ENCODE data around the gene LAMA3.

Gene LAMA3

GRCh38 chr18:23838233-23838632 lies 149.0 kb downstream of the LAMA3 start:
- Histone ChIP-seq H3K27me3 (ENCODE audit: control insufficient read depth, insufficient read depth, low read length) (no peaks in the 10 kb centered on the region), H3K9ac (ENCODE audit: low read depth, low read length) (no peak overlapping the region), H3K27ac (ENCODE audit: low read depth, low read length) (no peak overlapping the region), H3K4me3 (ENCODE audit: low read depth, low read length) (no peak overlapping the region), H3K9me3 (ENCODE audit: control insufficient read depth, insufficient read depth, low read length) (no peaks in the 10 kb centered on the region), H3K4me1 (ENCODE audit: control insufficient read depth, insufficient read depth, low read length) (no peaks in the 10 kb centered on the region), H3K36me3 (ENCODE audit: control insufficient read depth, insufficient read depth, low read length) (no peaks in the 10 kb centered on the region)

GRCh38 chr18:23838801-23839366 lies 149.6 kb downstream of the LAMA3 start:
- Histone ChIP-seq H3K9me3 (ENCODE audit: control insufficient read depth, insufficient read depth, low read length) (no peaks in the 10 kb centered on the region), H3K4me1 (ENCODE audit: control insufficient read depth, insufficient read depth, low read length) (peaks cover under 1% of the 10 kb centered on the region; the same call in 1 of the 2 replicates), H3K4me3 (ENCODE audit: low read depth, low read length) (no peak overlapping the region), H3K36me3 (ENCODE audit: control insufficient read depth, insufficient read depth, low read length) (no peaks in the 10 kb centered on the region), H3K27ac (ENCODE audit: low read depth, low read length) (no peak overlapping the region), H3K9ac (ENCODE audit: low read depth, low read length) (no peak overlapping the region), H3K27me3 (ENCODE audit: control insufficient read depth, insufficient read depth, low read length) (no peaks in the 10 kb centered on the region)

GRCh38 chr18:23842305-23842704 lies 153.1 kb downstream of the LAMA3 start:
- Histone ChIP-seq H3K27me3 (ENCODE audit: control insufficient read depth, insufficient read depth, low read length) (no peaks in the 10 kb centered on the region), H3K4me3 (ENCODE audit: low read depth, low read length) (no peak overlapping the region), H3K27ac (ENCODE audit: low read depth, low read length) (no peak overlapping the region), H3K9me3 (ENCODE audit: control insufficient read depth, insufficient read depth, low read length) (no peaks in the 10 kb centered on the region), H3K9ac (ENCODE audit: low read depth, low read length) (no peak overlapping the region), H3K36me3 (ENCODE audit: control insufficient read depth, insufficient read depth, low read length) (no peaks in the 10 kb centered on the region), H3K4me1 (ENCODE audit: control insufficient read depth, insufficient read depth, low read length) (peaks cover 10% of the 10 kb centered on the region)

- Histone ChIP-seq H3K27ac (ENCODE audit: low read depth, low read length) (no peak overlapping the region), H3K4me1 (ENCODE audit: control insufficient read depth, insufficient read depth, low read length) (peaks cover 22% of the 10 kb centered on the region), H3K27me3 (ENCODE audit: control insufficient read depth, insufficient read depth, low read length) (no peaks in the 10 kb centered on the region), H3K9ac (ENCODE audit: low read depth, low read length) (no peak overlapping the region), H3K4me3 (ENCODE audit: low read depth, low read length) (no peak overlapping the region), H3K36me3 (ENCODE audit: control insufficient read depth, insufficient read depth, low read length) (no peaks in the 10 kb centered on the region), H3K9me3 (ENCODE audit: control insufficient read depth, insufficient read depth, low read length) (no peaks in the 10 kb centered on the region)
Observed at GRCh38 chr18:23844991-23845680, 155.9 kb downstream of the LAMA3 start.

GRCh38 chr18:23845988-23846630 lies 156.9 kb downstream of the LAMA3 start:
- Histone ChIP-seq H3K36me3 (ENCODE audit: control insufficient read depth, insufficient read depth, low read length) (no peaks in the 10 kb centered on the region), H3K27ac (ENCODE audit: low read depth, low read length) (no peak overlapping the region), H3K4me1 (ENCODE audit: control insufficient read depth, insufficient read depth, low read length) (peaks cover 22% of the 10 kb centered on the region), H3K9ac (ENCODE audit: low read depth, low read length) (no peak overlapping the region), H3K27me3 (ENCODE audit: control insufficient read depth, insufficient read depth, low read length) (no peaks in the 10 kb centered on the region), H3K4me3 (ENCODE audit: low read depth, low read length) (no peak overlapping the region), H3K9me3 (ENCODE audit: control insufficient read depth, insufficient read depth, low read length) (no peaks in the 10 kb centered on the region)

- Histone ChIP-seq H3K27ac (ENCODE audit: low read depth, low read length) (no peak overlapping the region), H3K4me3 (ENCODE audit: low read depth, low read length) (no peak overlapping the region), H3K36me3 (ENCODE audit: control insufficient read depth, insufficient read depth, low read length) (no peaks in the 10 kb centered on the region), H3K9ac (ENCODE audit: low read depth, low read length) (no peak overlapping the region), H3K4me1 (ENCODE audit: control insufficient read depth, insufficient read depth, low read length) (peaks cover 22% of the 10 kb centered on the region), H3K9me3 (ENCODE audit: control insufficient read depth, insufficient read depth, low read length) (no peaks in the 10 kb centered on the region), H3K27me3 (ENCODE audit: control insufficient read depth, insufficient read depth, low read length) (no peaks in the 10 kb centered on the region)
Observed at GRCh38 chr18:23847321-23847986, 158.2 kb downstream of the LAMA3 start.

GRCh38 chr18:23849141-23849540 lies 159.9 kb downstream of the LAMA3 start:
- Histone ChIP-seq H3K9me3 (ENCODE audit: control insufficient read depth, insufficient read depth, low read length) (no peaks in the 10 kb centered on the region), H3K4me1 (ENCODE audit: control insufficient read depth, insufficient read depth, low read length) (peaks cover 18% of the 10 kb centered on the region), H3K27me3 (ENCODE audit: control insufficient read depth, insufficient read depth, low read length) (no peaks in the 10 kb centered on the region), H3K36me3 (ENCODE audit: control insufficient read depth, insufficient read depth, low read length) (no peaks in the 10 kb centered on the region), H3K4me3 (ENCODE audit: low read depth, low read length) (no peak overlapping the region), H3K9ac (ENCODE audit: low read depth, low read length) (no peak overlapping the region), H3K27ac (ENCODE audit: low read depth, low read length) (no peak overlapping the region)

- Histone ChIP-seq H3K9me3 (ENCODE audit: control insufficient read depth, insufficient read depth, low read length) (no peaks in the 10 kb centered on the region), H3K4me3 (ENCODE audit: low read depth, low read length) (no peak overlapping the region), H3K4me1 (ENCODE audit: control insufficient read depth, insufficient read depth, low read length) (peaks cover 14% of the 10 kb centered on the region), H3K27ac (ENCODE audit: low read depth, low read length) (no peak overlapping the region), H3K9ac (ENCODE audit: low read depth, low read length) (no peak overlapping the region), H3K36me3 (ENCODE audit: control insufficient read depth, insufficient read depth, low read length) (no peaks in the 10 kb centered on the region), H3K27me3 (ENCODE audit: control insufficient read depth, insufficient read depth, low read length) (no peaks in the 10 kb centered on the region)
Observed at GRCh38 chr18:23850215-23850614, 161.0 kb downstream of the LAMA3 start.

GRCh38 chr18:23851470-23852002 lies 162.3 kb downstream of the LAMA3 start:
- Histone ChIP-seq H3K9ac (ENCODE audit: low read depth, low read length) (no peak overlapping the region), H3K9me3 (ENCODE audit: control insufficient read depth, insufficient read depth, low read length) (no peaks in the 10 kb centered on the region), H3K27me3 (ENCODE audit: control insufficient read depth, insufficient read depth, low read length) (no peaks in the 10 kb centered on the region), H3K4me1 (ENCODE audit: control insufficient read depth, insufficient read depth, low read length) (peaks cover 12% of the 10 kb centered on the region), H3K27ac (ENCODE audit: low read depth, low read length) (no peak overlapping the region), H3K36me3 (ENCODE audit: control insufficient read depth, insufficient read depth, low read length) (no peaks in the 10 kb centered on the region), H3K4me3 (ENCODE audit: low read depth, low read length) (no peak overlapping the region)

- Histone ChIP-seq H3K4me3 (ENCODE audit: low read depth, low read length) (no peak overlapping the region), H3K27me3 (ENCODE audit: control insufficient read depth, insufficient read depth, low read length) (no peaks in the 10 kb centered on the region), H3K9ac (ENCODE audit: low read depth, low read length) (no peak overlapping the region), H3K27ac (ENCODE audit: low read depth, low read length) (no peak overlapping the region), H3K4me1 (ENCODE audit: control insufficient read depth, insufficient read depth, low read length) (peaks cover 14% of the 10 kb centered on the region), H3K9me3 (ENCODE audit: control insufficient read depth, insufficient read depth, low read length) (no peaks in the 10 kb centered on the region), H3K36me3 (ENCODE audit: control insufficient read depth, insufficient read depth, low read length) (no peaks in the 10 kb centered on the region)
Observed at GRCh38 chr18:23852236-23853045, 163.2 kb downstream of the LAMA3 start.

All from HUES48 (cell line).